IMR-90 (cell line): Measurements from ENCODE around the gene CLNK. TPM values are rescaled to one million over a fixed set of nuclear protein-coding genes. Genes with fewer than 3 reads are reported as not detected.

Experiments
- ATAC-seq: fragments of 200-7000 bp; cut with Tn5 transposase; 2 replicates; pipeline ENCODE4 v1.9.1; 2020; ENCODE audit warnings: low read depth, mild to moderate bottlenecking, moderate library complexity
- BruUV-seq: library from RNA; stranded (reverse); fragments of 400-500 nt; replicated peaks from 2 replicates; lab custom pipeline; 2021; lab: Mats Ljungman, UMichigan
- CTCF ChIA-PET: fragments of 300-600 bp; formaldehyde crosslinking; extraction: SDS; loops from one replicate; lab custom pipeline; 2021; ENCODE audit warnings: antibody characterized with exemption; lab: Yijun Ruan, JAX
- POLR2A ChIA-PET: fragments of 300-600 bp; sonication (Branson Sonifier 250); formaldehyde crosslinking; loops from one replicate; lab custom pipeline; 2022; ENCODE audit warnings: antibody characterized with exemption; ENCODE audit not compliant: unreplicated experiment; lab: Charles Lee
- DNase-seq: peaks from one replicate; pipeline ENCODE4 v3.0.0; 2013
- H2AFZ ChIP-seq: replicated peaks from 2 replicates; pipeline ENCODE3; 2013; ENCODE audit warnings: low read length, mild to moderate bottlenecking; ENCODE audit not compliant: poor library complexity
- H2AK5ac ChIP-seq: 2 replicates; pipeline ENCODE4 v1.6.1; 2013; ENCODE audit warnings: low read depth, low read length, inconsistent platforms
- H2AK9ac ChIP-seq: replicated peaks from 2 replicates; pipeline ENCODE3; 2013; ENCODE audit warnings: mild to moderate bottlenecking, low read depth, low read length, moderate library complexity; ENCODE audit not compliant: poor library complexity
- H2BK120ac ChIP-seq: 2 replicates; pipeline ENCODE4 v1.6.1; 2013; ENCODE audit warnings: low read depth, low read length, inconsistent platforms
- H2BK15ac ChIP-seq: 3 replicates; pipeline ENCODE4 v1.6.1; 2013; ENCODE audit warnings: low read depth, low read length, inconsistent platforms
- H2BK20ac ChIP-seq: 2 replicates; pipeline ENCODE4 v1.6.1; 2013; ENCODE audit warnings: low read depth, mild to moderate bottlenecking, inconsistent platforms, low read length, moderate library complexity
- H2BK5ac ChIP-seq: 2 replicates; pipeline ENCODE4 v1.6.1; 2013; ENCODE audit warnings: mild to moderate bottlenecking, low read depth, low read length, inconsistent platforms; ENCODE audit not compliant: poor library complexity, severe bottlenecking
- H3K14ac ChIP-seq: replicated peaks from 2 replicates; pipeline ENCODE4 v1.6.1; 2013; ENCODE audit warnings: low read depth, low read length, inconsistent platforms
- H3K18ac ChIP-seq: 2 replicates; pipeline ENCODE4 v1.6.1; 2013; ENCODE audit warnings: low read depth, low read length, control low read depth
- H3K23ac ChIP-seq: 2 replicates; pipeline ENCODE4 v1.6.1; 2013; ENCODE audit warnings: low read depth, low read length, inconsistent platforms
- H3K27ac ChIP-seq: 2 replicates; pipeline ENCODE4 v1.5.1; 2013; ENCODE audit warnings: mild to moderate bottlenecking, control low read depth, low read length; ENCODE audit not compliant: insufficient read depth
- H3K27me3 ChIP-seq: 2 replicates; pipeline ENCODE4 v1.6.1; 2013; ENCODE audit warnings: low read length; ENCODE audit not compliant: control insufficient read depth, insufficient read depth
- H3K36me3 ChIP-seq: 2 replicates; pipeline ENCODE4 v1.6.1; 2013; ENCODE audit warnings: low read length, mixed read lengths; ENCODE audit not compliant: control insufficient read depth, insufficient read depth
- H3K4ac ChIP-seq: 2 replicates; pipeline ENCODE4 v1.6.1; 2013; ENCODE audit warnings: low read depth, low read length, inconsistent platforms
- H3K4me1 ChIP-seq: 2 replicates; pipeline ENCODE4 v1.6.1; 2013; ENCODE audit warnings: low read length, mixed read lengths; ENCODE audit not compliant: control insufficient read depth, insufficient read depth
- H3K4me2 ChIP-seq: 2 replicates; pipeline ENCODE4 v1.6.1; 2013; ENCODE audit warnings: low read depth, mild to moderate bottlenecking, control low read depth, low read length, moderate library complexity
- H3K4me3 ChIP-seq: 2 replicates; pipeline ENCODE4 v1.5.1; 2013; ENCODE audit warnings: low read depth, mild to moderate bottlenecking, control low read depth, low read length, moderate library complexity; ENCODE audit not compliant: insufficient read depth
- H3K56ac ChIP-seq: 2 replicates; pipeline ENCODE4 v1.6.1; 2013; ENCODE audit warnings: low read length, inconsistent platforms; ENCODE audit not compliant: insufficient read depth; ENCODE audit errors: extremely low read depth
- H3K79me1 ChIP-seq, 2 experiments: 2 replicates each; pipeline ENCODE4 v1.6.1; 2013; ENCODE audit warnings: low read length in 2 of 2, inconsistent platforms in 1 of 2, low read depth in 1 of 2
- H3K9ac ChIP-seq: 2 replicates; pipeline ENCODE4 v1.6.1; 2013; ENCODE audit warnings: low read depth, low read length, control low read depth
- H3K9me1 ChIP-seq: 2 replicates; pipeline ENCODE4 v1.6.1; 2013; ENCODE audit warnings: low read length, inconsistent platforms; ENCODE audit not compliant: insufficient read depth
- H3K9me3 ChIP-seq: 2 replicates; pipeline ENCODE4 v1.6.1; 2013; ENCODE audit warnings: low read length; ENCODE audit not compliant: control insufficient read depth, insufficient read depth
- H4K20me1 ChIP-seq: 2 replicates; pipeline ENCODE4 v1.6.1; 2013; ENCODE audit warnings: low read length, inconsistent platforms; ENCODE audit not compliant: insufficient read depth
- H4K5ac ChIP-seq: 2 replicates; pipeline ENCODE4 v1.6.1; 2013; ENCODE audit warnings: mild to moderate bottlenecking, low read depth, low read length, control low read depth
- H4K8ac ChIP-seq, 2 experiments: 2 replicates each; pipeline ENCODE4 v1.6.1; 2013; ENCODE audit warnings: low read depth in 2 of 2, low read length in 2 of 2, control low read depth in 1 of 2, inconsistent platforms in 1 of 2
- H4K91ac ChIP-seq: 2 replicates; pipeline ENCODE4 v1.6.1; 2013; ENCODE audit warnings: low read depth, low read length, inconsistent platforms; ENCODE audit not compliant: insufficient read depth
- BHLHE40 ChIP-seq: fragments of 150-350 bp; IDR thresholded peaks from 2 replicates; pipeline ENCODE4 v1.6.1; 2016; ENCODE audit warnings: mild to moderate bottlenecking, low read depth, low read length
- CHD1 ChIP-seq: IDR thresholded peaks from 2 replicates; pipeline ENCODE4 v1.6.1; 2012; ENCODE audit warnings: low read depth, low read length, improper control_type of control experiment
- MAFK ChIP-seq: IDR thresholded peaks from 2 replicates; pipeline ENCODE4 v1.6.1; 2012; ENCODE audit warnings: low read depth, low read length, improper control_type of control experiment
- MAZ ChIP-seq: IDR thresholded peaks from 2 replicates; pipeline ENCODE4 v1.6.1; 2012; ENCODE audit warnings: low read depth, mild to moderate bottlenecking, low read length, improper control_type of control experiment, moderate library complexity, borderline replicate concordance
- NFE2L2 ChIP-seq: fragments of 150-350 bp; IDR thresholded peaks from 2 replicates; pipeline ENCODE4 v1.6.1; 2016; ENCODE audit warnings: low read depth, mild to moderate bottlenecking, low read length
- POLR2A ChIP-seq: IDR thresholded peaks from 2 replicates; pipeline ENCODE4 v1.6.1; 2012; ENCODE audit warnings: mild to moderate bottlenecking, low read depth, low read length
- RAD21 ChIP-seq: IDR thresholded peaks from 2 replicates; pipeline ENCODE4 v1.6.1; 2012; ENCODE audit warnings: low read length, improper control_type of control experiment
- RCOR1 ChIP-seq: IDR thresholded peaks from 2 replicates; pipeline ENCODE4 v1.6.1; 2012; ENCODE audit warnings: mild to moderate bottlenecking, low read length, improper control_type of control experiment; ENCODE audit not compliant: insufficient replicate concordance
- RFX5 ChIP-seq: IDR thresholded peaks from 2 replicates; pipeline ENCODE4 v1.8.0; 2012; ENCODE audit warnings: low read depth, mild to moderate bottlenecking, low read length, moderate library complexity
- WGBS, 2 experiments: methylation state at CpG; one replicate each; pipeline versions ENCODE4 v1.1.5 to v1.1.7; 2013; ENCODE audit warnings: missing lambda C conversion rate in 2 of 2; ENCODE audit not compliant: insufficient read length in 1 of 2; ENCODE audit errors: extremely low coverage in 2 of 2; 5-methylcytosine and 5-hydroxymethylcytosine counted together
- dilution Hi-C: fragments of 300-500 bp; cut with HindIII; formaldehyde crosslinking; loops from one replicate; pipeline ENCODE4 v1.14.3; 2018; ENCODE audit warnings: low sequenced_read_pairs; ENCODE audit not compliant: unreplicated experiment
- in situ Hi-C: fragments of 300-500 bp; cut with MboI; formaldehyde crosslinking; loops from 3 replicates; pipeline ENCODE4 v1.14.3; 2019; ENCODE audit warnings: low sequenced_read_pairs, inconsistent platforms, mixed read lengths
- intact Hi-C: fragments of 100-400 bp; cut with micrococcal nuclease; formaldehyde crosslinking; loops from 2 replicates; pipeline ENCODE4 v1.10.0; 2022
- polyA plus RNA-seq, 3 experiments: library from polyadenylated mRNA; depleted of rRNA; stranded (reverse); fragments of >200 nt; gene quantifications; 2 replicates each; pipeline ENCODE4 v1.2.3, GENCODE V29; 2012; ENCODE audit warnings: low replicate concordance in 1 of 3
- total RNA-seq: library from RNA; depleted of rRNA; stranded (reverse); fragments of >200 nt; gene quantifications from 2 replicates; pipeline ENCODE4 v1.2.3, GENCODE V29; 2012

The CLNK gene
- total and polyA plus RNA-seq, 2 of the 4 experiments (the other 2 are of a cell fraction): not detected

DNA sequence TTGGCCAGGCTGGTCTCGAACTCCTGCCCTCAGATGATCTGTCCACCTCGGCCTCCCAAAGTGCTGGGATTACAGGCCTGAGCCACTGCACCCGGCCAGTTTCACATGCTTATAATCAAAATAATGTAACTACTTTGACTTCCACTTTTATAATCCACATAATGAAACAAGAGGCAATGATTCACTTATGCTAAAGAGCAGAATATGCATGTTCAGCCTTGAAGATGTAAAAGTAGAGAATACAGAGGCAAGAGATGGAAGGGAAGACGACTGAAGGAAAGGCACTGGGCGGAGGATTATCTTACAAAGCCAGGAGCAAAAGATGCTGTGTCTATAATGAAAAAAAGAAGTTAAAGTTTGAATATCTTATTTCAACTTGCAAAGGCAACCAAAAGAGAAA, 214.1 kb downstream of the CLNK start:
- no peak overlapping the region for H3K56ac ChIP-seq
- no peaks in the 10 kb centered on the region for H3K4me1 ChIP-seq
- H3K9me3 ChIP-seq: no peaks in the 10 kb centered on the region
- no peak overlapping the region for H3K4ac ChIP-seq
- dilution Hi-C loops (no loop called here), intact Hi-C loops (no loop called here), in situ Hi-C loops (no loop called here)
- no peak overlapping the region for H3K27ac ChIP-seq
- no peaks in the 10 kb centered on the region for H3K79me1 ChIP-seq
- no peak for TF ChIP-seq RFX5
- no peak for TF ChIP-seq POLR2A
- no peak for TF ChIP-seq MAFK
- TF ChIP-seq RCOR1: no peak
- TF ChIP-seq BHLHE40: no peak
- TF ChIP-seq RAD21: no peak
- no peak for TF ChIP-seq MAZ
- no peak for TF ChIP-seq CHD1
- no peak for TF ChIP-seq NFE2L2
- ChIA-PET POLR2A (no interaction called here), CTCF (no interaction called here)
- H3K14ac ChIP-seq: no peak overlapping the region
- H2BK20ac ChIP-seq: no peak overlapping the region
- H4K8ac ChIP-seq: no peak overlapping the region
- H3K9me1 ChIP-seq: no peaks in the 10 kb centered on the region
- no TSS peak for BruUV-seq
- no peak overlapping the region for H2AFZ ChIP-seq
- ATAC-seq: no peak
- no peak overlapping the region for H2BK5ac ChIP-seq
- no peak for DNase-seq
- H4K5ac ChIP-seq: no peak overlapping the region
- WGBS, 2 experiments: no CpG with 5 or more reads among the region's 5 CpGs
- no peak overlapping the region for H2AK9ac ChIP-seq
- no peaks in the 10 kb centered on the region for H4K20me1 ChIP-seq
- no peak overlapping the region for H2AK5ac ChIP-seq
- no peak overlapping the region for H3K4me2 ChIP-seq
- H3K18ac ChIP-seq: no peak overlapping the region
- H4K91ac ChIP-seq: no peak overlapping the region
- H3K36me3 ChIP-seq: no peaks in the 10 kb centered on the region
- no peak overlapping the region for H3K9ac ChIP-seq
- H3K23ac ChIP-seq: no peak overlapping the region
- no peak overlapping the region for H2BK120ac ChIP-seq
- H3K4me3 ChIP-seq: no peak overlapping the region
- no peaks in the 10 kb centered on the region; the same call in 1 of the 2 replicates for H3K27me3 ChIP-seq
- no peak overlapping the region for H2BK15ac ChIP-seq
